Measurements from ENCODE around the gene IL12B.

DNA sequence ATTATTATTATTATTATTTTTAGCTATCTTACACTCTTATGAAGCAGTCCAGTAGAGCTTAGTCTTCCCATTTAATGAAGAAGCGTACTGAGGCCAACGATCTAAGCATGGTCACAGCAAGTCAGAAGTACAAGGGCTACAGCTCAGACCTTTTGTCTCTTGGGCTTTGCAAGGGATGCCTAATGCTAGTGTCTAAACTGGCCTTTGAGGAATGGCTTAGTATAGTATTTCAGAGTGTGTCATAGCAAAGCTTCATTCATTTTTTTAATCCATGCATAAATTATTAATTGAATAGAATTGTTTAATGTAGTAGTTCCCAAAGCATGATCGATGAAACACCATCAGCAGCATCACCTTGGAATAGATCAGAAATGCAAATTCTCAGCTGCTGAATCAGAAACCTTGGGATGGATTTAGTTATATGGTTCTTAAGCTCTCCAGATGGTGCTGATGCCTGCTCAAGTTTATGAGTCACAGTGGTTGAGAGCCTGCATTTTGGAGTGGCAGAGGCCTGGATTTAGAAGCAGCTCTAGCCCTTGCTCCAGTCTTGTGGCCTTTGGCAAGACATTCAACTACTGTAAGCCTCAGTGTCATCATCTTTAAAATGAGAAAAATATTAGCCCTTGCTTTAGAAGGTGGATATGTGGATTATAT is 6.1 kb downstream of the IL12B start:
- TF ChIP-seq, protein P1, sequence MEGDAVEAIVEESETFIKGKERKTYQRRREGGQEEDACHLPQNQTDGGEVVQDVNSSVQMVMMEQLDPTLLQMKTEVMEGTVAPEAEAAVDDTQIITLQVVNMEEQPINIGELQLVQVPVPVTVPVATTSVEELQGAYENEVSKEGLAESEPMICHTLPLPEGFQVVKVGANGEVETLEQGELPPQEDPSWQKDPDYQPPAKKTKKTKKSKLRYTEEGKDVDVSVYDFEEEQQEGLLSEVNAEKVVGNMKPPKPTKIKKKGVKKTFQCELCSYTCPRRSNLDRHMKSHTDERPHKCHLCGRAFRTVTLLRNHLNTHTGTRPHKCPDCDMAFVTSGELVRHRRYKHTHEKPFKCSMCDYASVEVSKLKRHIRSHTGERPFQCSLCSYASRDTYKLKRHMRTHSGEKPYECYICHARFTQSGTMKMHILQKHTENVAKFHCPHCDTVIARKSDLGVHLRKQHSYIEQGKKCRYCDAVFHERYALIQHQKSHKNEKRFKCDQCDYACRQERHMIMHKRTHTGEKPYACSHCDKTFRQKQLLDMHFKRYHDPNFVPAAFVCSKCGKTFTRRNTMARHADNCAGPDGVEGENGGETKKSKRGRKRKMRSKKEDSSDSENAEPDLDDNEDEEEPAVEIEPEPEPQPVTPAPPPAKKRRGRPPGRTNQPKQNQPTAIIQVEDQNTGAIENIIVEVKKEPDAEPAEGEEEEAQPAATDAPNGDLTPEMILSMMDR (IDR thresholded peaks at IDR 0.05), result no peak
- TF ChIP-seq POLR2A (IDR thresholded peaks at IDR 0.05; ENCODE audit: low read depth) (no peak), EP300 (IDR thresholded peaks at IDR 0.05) (no peak)
